A549 (cell line): Measurements from ENCODE around the gene AKIRIN1. TPM values are rescaled to one million over a fixed set of nuclear protein-coding genes. Genes with fewer than 3 reads are reported as not detected.
"Not testable (repeated sequence)": the region's sequence is repeated elsewhere in the genome, so short reads cannot be mapped to it uniquely, and the experiment has no call there.

Experiments used
- ATAC-seq, 2 experiments: fragments of 200-7000 bp in 1 of 2; fragments of >200 bp in 1 of 2; cut with Nextera tagmentation in 1 of 2; cut with Tn5 transposase in 1 of 2; 3 replicates each; pipeline versions ENCODE4 v1.8.0 to v1.9.1; 2018 to 2020; ENCODE audit warnings: mild to moderate bottlenecking in 1 of 2, moderate library complexity in 1 of 2
- CTCF ChIA-PET: fragments of 300-600 bp; sonication (Branson Sonifier 250); formaldehyde crosslinking; extraction: SDS; loops from one replicate; lab custom pipeline; 2021; ENCODE audit warnings: antibody characterized with exemption, inconsistent platforms; lab: Yijun Ruan, JAX
- POLR2A ChIA-PET: fragments of 350-600 bp; formaldehyde crosslinking; extraction: SDS; loops from one replicate; lab custom pipeline; 2021; ENCODE audit warnings: antibody characterized with exemption, inconsistent platforms; lab: Yijun Ruan, JAX
- DNase-seq, 2 experiments: peaks; one replicate each; pipeline versions ENCODE4 v3.0.0 to v3.0.0-alpha.2; 2011 to 2016; ENCODE audit warnings: low read depth in 1 of 2, low spot score in 1 of 2
- FAIRE-seq: peaks from 2 replicates; lab custom pipeline; 2011; peaks lifted over from hg19 to GRCh38; lab: Jason Lieb, UNC
- H3K27ac ChIP-seq, 2 experiments: fragments of >200 bp; sonication (Bioruptor Twin); formaldehyde crosslinking; 3 replicates each; pipeline ENCODE4 v1.5.1; 2016 to 2017
- H3K4me1 ChIP-seq: fragments of >200 bp; sonication (Bioruptor Twin); formaldehyde crosslinking; 3 replicates; pipeline ENCODE4 v1.6.1; 2016
- H3K4me2 ChIP-seq: fragments of >200 bp; sonication (Bioruptor Twin); formaldehyde crosslinking; 3 replicates; pipeline ENCODE4 v1.6.1; 2016
- H3K4me3 ChIP-seq: fragments of >200 bp; sonication (Bioruptor Twin); formaldehyde crosslinking; 3 replicates; pipeline ENCODE4 v1.5.1; 2016
- H3K9me3 ChIP-seq: fragments of >200 bp; sonication (Bioruptor Twin); formaldehyde crosslinking; 3 replicates; pipeline ENCODE4 v1.6.1; 2016
- ATOH8 ChIP-seq: fragments of 250-450 bp; sonication (Bioruptor Pico); IDR thresholded peaks from 2 replicates; pipeline ENCODE4 v1.5.0; 2020; ENCODE audit warnings: low read depth, mild to moderate bottlenecking, moderate library complexity
- CHD4 ChIP-seq: fragments of 200-600 bp; sonication (generic); IDR thresholded peaks from 2 replicates; pipeline ENCODE4 v1.6.1; 2016; ENCODE audit warnings: antibody characterized with exemption, mild to moderate bottlenecking, borderline replicate concordance
- EHF ChIP-seq: fragments of 250-450 bp; sonication (Bioruptor Pico); IDR thresholded peaks from 2 replicates; pipeline ENCODE4 v1.5.0; 2020; ENCODE audit warnings: mild to moderate bottlenecking
- EP300 ChIP-seq, 2 experiments: fragments of >200 bp; sonication (Bioruptor Twin); formaldehyde crosslinking; IDR thresholded peaks; 2 replicates in 1 of 2; 3 replicates in 1 of 2; pipeline ENCODE4 v1.6.1; 2016 to 2017
- FOSL2 ChIP-seq, 2 experiments: fragments of 450-650 bp in 1 of 2; fragments of >200 bp in 1 of 2; sonication (Bioruptor Twin) in 1 of 2; formaldehyde crosslinking; IDR thresholded peaks; 2 replicates each; pipeline versions ENCODE4 v1.5.0 to v1.6.1; 2016 to 2020; ENCODE audit warnings: mild to moderate bottlenecking in 1 of 2, moderate library complexity in 1 of 2
- HDAC2 ChIP-seq: fragments of 200-600 bp; sonication (generic); IDR thresholded peaks from 2 replicates; pipeline ENCODE4 v1.6.1; 2016
- HEYL ChIP-seq: fragments of 250-450 bp; sonication (Bioruptor Pico); IDR thresholded peaks from 2 replicates; pipeline ENCODE4 v1.8.0; 2021; ENCODE audit warnings: mild to moderate bottlenecking, moderate library complexity
- HOXB13 ChIP-seq: fragments of 250-450 bp; sonication (Bioruptor Pico); IDR thresholded peaks from 2 replicates; pipeline ENCODE4 v1.5.0; 2020; ENCODE audit warnings: low read depth, mild to moderate bottlenecking, moderate library complexity
- HOXB5 ChIP-seq: fragments of 250-450 bp; sonication (Bioruptor Pico); IDR thresholded peaks from 2 replicates; pipeline ENCODE4 v1.5.0; 2020; ENCODE audit warnings: mild to moderate bottlenecking, moderate library complexity
- MYC ChIP-seq: IDR thresholded peaks from 2 replicates; pipeline ENCODE4 v1.6.1; 2012; ENCODE audit warnings: mild to moderate bottlenecking, inconsistent platforms, low read length, improper control_type of control experiment, borderline replicate concordance
- NR3C1 ChIP-seq: fragments of >200 bp; sonication (Bioruptor Twin); formaldehyde crosslinking; IDR thresholded peaks from 3 replicates; pipeline ENCODE4 v1.6.1; 2017
- POLR2A ChIP-seq: IDR thresholded peaks from 2 replicates; pipeline ENCODE4 v1.6.1; 2012; ENCODE audit warnings: mild to moderate bottlenecking, low read length
- RARB ChIP-seq: fragments of 250-450 bp; sonication (Bioruptor Pico); IDR thresholded peaks from 2 replicates; pipeline ENCODE4 v1.8.0; 2021; ENCODE audit warnings: mild to moderate bottlenecking, moderate library complexity
- RCOR1 ChIP-seq: fragments of 150-350 bp; IDR thresholded peaks from 2 replicates; pipeline ENCODE4 v1.6.1; 2014; ENCODE audit warnings: antibody characterized with exemption, low read length, low read depth
- REST ChIP-seq: fragments of 200-600 bp; sonication (generic); IDR thresholded peaks from 2 replicates; pipeline ENCODE4 v1.6.1; 2016; ENCODE audit warnings: antibody characterized with exemption, mild to moderate bottlenecking, moderate library complexity
- RNF2 ChIP-seq: fragments of 200-600 bp; sonication (generic); IDR thresholded peaks from 2 replicates; pipeline ENCODE4 v1.6.1; 2016; ENCODE audit warnings: low read depth, mild to moderate bottlenecking, antibody characterized with exemption, moderate library complexity, borderline replicate concordance
- SREBF2 ChIP-seq: fragments of 450-650 bp; IDR thresholded peaks from 2 replicates; pipeline ENCODE4 v1.6.1; 2014; ENCODE audit warnings: mild to moderate bottlenecking, moderate library complexity
- ZC3H11A ChIP-seq: fragments of 450-650 bp; IDR thresholded peaks from 2 replicates; pipeline ENCODE4 v1.6.1; 2014; ENCODE audit warnings: antibody characterized with exemption, mild to moderate bottlenecking
- ZNF302 ChIP-seq: fragments of 250-450 bp; sonication (Bioruptor Pico); IDR thresholded peaks from 2 replicates; pipeline ENCODE4 v1.9.0; 2021; ENCODE audit warnings: inconsistent platforms, mild to moderate bottlenecking, moderate library complexity
- WGBS: methylation state at CpG from one replicate; pipeline ENCODE4 v1.1.6; 2017; ENCODE audit errors: missing lambda C conversion rate; 5-methylcytosine and 5-hydroxymethylcytosine counted together
- polyA plus RNA-seq, 4 experiments: library from polyadenylated mRNA; depleted of rRNA in 3 of 4; stranded (reverse); fragments of >200 nt; fragmentation: RNase III in 1 of 4; extraction: RNeasy Plus Mini Kit Qiagen cat#74134 plus additional on column Dnase treatment in 1 of 4; gene quantifications; 2 replicates in 3 of 4; 3 replicates in 1 of 4; pipeline ENCODE4 v1.2.3, GENCODE V29; 2011 to 2017
- TF ChIP-seq, protein P1 (sequence below): fragments of 150-350 bp; IDR thresholded peaks from 2 replicates; pipeline ENCODE4 v1.6.1; 2014; ENCODE audit warnings: low read depth, mild to moderate bottlenecking, low read length

The AKIRIN1 gene
- polyA plus RNA-seq, 2 of the 4 experiments (the other 2 are of a cell fraction): 37.7 to 72.0 TPM

- DNase-seq: no peak
- H3K9me3 ChIP-seq: no peaks in the 10 kb centered on the region
- no peak overlapping the region for H3K4me3 ChIP-seq
- ATAC-seq: peak; percentile 43 to 59; a peak in 4 of 6 replicates
- no peak for FAIRE-seq
- H3K4me1 ChIP-seq: peaks cover 8% of the 10 kb centered on the region; the same call in 2 of the 3 replicates
- POLR2A ChIA-PET: interaction anchor here (1.4 kb wide), 1 partner anchor 10 kb away, joined by 5 read pairs; no protein-coding TSS in a partner anchor
- no peak for TF ChIP-seq ZC3H11A
- TF ChIP-seq, protein P1, sequence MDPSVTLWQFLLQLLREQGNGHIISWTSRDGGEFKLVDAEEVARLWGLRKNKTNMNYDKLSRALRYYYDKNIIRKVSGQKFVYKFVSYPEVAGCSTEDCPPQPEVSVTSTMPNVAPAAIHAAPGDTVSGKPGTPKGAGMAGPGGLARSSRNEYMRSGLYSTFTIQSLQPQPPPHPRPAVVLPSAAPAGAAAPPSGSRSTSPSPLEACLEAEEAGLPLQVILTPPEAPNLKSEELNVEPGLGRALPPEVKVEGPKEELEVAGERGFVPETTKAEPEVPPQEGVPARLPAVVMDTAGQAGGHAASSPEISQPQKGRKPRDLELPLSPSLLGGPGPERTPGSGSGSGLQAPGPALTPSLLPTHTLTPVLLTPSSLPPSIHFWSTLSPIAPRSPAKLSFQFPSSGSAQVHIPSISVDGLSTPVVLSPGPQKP: no peak
- no peak for TF ChIP-seq ZNF302 (CRISPR knock-in tag)
- TF ChIP-seq RARB (CRISPR knock-in tag): no peak
- TF ChIP-seq RCOR1: no peak
- no peak for TF ChIP-seq EHF (CRISPR knock-in tag)
- TF ChIP-seq CHD4: no peak
- no peak for TF ChIP-seq HOXB13
- no peak for TF ChIP-seq HEYL (CRISPR knock-in tag)
- TF ChIP-seq SREBF2: no peak
- no peak for TF ChIP-seq HOXB5 (CRISPR knock-in tag)
- TF ChIP-seq POLR2A: no peak
- no peak for TF ChIP-seq EP300 (IDR thresholded peaks at IDR 0.05)
- no peak for TF ChIP-seq RNF2
- TF ChIP-seq ATOH8: no peak
- WGBS: 75% methylated on average over 9 of the region's 10 CpGs
- H3K4me2 ChIP-seq: no peak overlapping the region
- H3K27ac ChIP-seq: no peak overlapping the region
- CTCF ChIA-PET: no interaction called here
These were observed 25.6 kb downstream of the AKIRIN1 start for GRCh38 chr1:39016604-39017171.

GRCh38 chr1:39017266-39017665, 26.2 kb downstream of the AKIRIN1 start:
- TF ChIP-seq EP300 (IDR thresholded peaks at IDR 0.05): no peak
- no peak for TF ChIP-seq MYC
- no peak for TF ChIP-seq HDAC2
- TF ChIP-seq FOSL2 (IDR thresholded peaks at IDR 0.05): no peak
- TF ChIP-seq FOSL2 (CRISPR knock-in tag; IDR thresholded peaks at IDR 0.05): no peak
- TF ChIP-seq REST: no peak
- TF ChIP-seq NR3C1: no peak
- Histone ChIP-seq H3K4me1 (peaks cover 8% of the 10 kb centered on the region; the same call in 2 of the 3 replicates), H3K4me3 (no peak overlapping the region), H3K27ac (no peak overlapping the region), H3K4me2 (no peak overlapping the region), H3K9me3 (no peaks in the 10 kb centered on the region)
- FAIRE-seq: no peak
- WGBS: 80% methylated on average over 5 of the region's 5 CpGs
- CTCF ChIA-PET: no interaction called here
- POLR2A ChIA-PET: interaction anchor here (1.4 kb wide), 1 partner anchor 10 kb away, joined by 5 read pairs; no protein-coding TSS in a partner anchor
- no peak for DNase-seq
- no peak for ATAC-seq

DNA sequence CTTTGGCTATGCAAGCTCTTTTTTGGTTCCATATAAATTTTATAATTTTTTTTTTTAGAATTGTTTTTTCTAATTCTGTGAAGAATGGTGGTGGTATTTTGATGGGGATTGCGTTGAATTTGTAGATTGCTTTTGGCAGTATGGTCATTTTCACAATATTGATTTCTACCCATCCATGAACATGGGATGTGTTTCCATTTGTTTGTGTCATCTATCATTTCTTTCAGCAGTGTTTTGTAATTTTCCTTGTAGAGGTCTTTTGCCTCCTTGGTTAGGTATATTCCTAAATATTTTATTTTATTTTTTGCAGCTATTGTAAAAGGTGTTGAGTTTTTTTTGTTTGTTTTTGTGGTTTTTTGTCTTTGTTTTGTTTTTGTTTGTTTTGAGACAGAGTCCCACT, 29.4 kb downstream of the AKIRIN1 start:
- CTCF ChIA-PET: interaction anchor here (0.7 kb wide), 1 partner anchor 166 kb away, joined by 3 read pairs; no protein-coding TSS in a partner anchor
- H3K4me2 ChIP-seq, H3K9me3 ChIP-seq, DNase-seq, H3K27ac ChIP-seq, H3K4me3 ChIP-seq, FAIRE-seq, POLR2A ChIA-PET, ATAC-seq: not testable (repeated sequence)
- WGBS: 0% methylated on average over 1 of the region's 1 CpG
- H3K4me1 ChIP-seq: peaks cover 10% of the 10 kb centered on the region; the same call in 2 of the 3 replicates
